C4-2B (cell line): ENCODE data around the gene CCR9.

Source experiments
- ZFX ChIP-seq: fragments of 450-650 bp; IDR thresholded peaks from 2 replicates; pipeline ENCODE4 v1.6.1; 2017
- TF ChIP-seq, protein P1 (sequence below): fragments of 450-650 bp; conservative IDR thresholded peaks from 2 replicates; pipeline ENCODE4 v1.5.1; 2017; ENCODE audit warnings: mild to moderate bottlenecking

DNA sequence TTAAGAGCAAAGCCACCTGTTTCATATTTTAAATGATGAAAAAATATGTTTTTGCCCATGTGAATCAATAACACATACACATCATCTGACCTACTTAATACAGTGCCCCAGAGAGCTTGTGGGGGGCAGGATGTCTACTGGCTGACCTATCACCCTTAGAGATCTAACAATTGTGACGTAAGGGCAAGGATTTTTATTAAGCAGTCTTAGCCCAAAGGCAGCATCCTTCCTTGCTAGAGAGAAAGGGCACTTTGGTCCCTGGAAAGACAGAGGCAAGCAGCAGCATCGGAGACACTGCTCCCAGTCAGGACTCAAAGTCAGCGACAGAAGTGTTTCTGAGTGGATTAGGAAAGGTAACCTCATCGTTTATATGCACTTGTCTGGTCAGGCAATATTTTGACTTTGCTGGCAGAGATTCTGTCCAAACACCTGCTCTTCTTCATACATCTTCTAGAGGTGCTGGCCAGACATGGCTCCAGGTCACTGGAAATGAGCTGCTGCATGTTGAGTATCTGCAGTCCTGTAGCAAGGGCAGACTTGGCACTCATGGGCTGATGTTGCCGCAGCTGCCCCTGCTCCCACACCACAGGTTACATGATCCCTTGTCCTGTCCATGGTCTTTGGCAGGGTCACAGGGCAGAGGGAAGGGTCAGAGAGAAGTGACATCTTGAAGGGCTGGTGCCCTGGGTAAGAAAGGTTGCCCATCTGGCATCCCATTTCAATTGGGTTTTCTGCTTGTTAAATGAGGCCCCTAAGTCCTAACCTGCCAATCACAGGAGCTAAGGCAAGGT is 58.7 kb downstream of the CCR9 start:
- TF ChIP-seq, protein P1, sequence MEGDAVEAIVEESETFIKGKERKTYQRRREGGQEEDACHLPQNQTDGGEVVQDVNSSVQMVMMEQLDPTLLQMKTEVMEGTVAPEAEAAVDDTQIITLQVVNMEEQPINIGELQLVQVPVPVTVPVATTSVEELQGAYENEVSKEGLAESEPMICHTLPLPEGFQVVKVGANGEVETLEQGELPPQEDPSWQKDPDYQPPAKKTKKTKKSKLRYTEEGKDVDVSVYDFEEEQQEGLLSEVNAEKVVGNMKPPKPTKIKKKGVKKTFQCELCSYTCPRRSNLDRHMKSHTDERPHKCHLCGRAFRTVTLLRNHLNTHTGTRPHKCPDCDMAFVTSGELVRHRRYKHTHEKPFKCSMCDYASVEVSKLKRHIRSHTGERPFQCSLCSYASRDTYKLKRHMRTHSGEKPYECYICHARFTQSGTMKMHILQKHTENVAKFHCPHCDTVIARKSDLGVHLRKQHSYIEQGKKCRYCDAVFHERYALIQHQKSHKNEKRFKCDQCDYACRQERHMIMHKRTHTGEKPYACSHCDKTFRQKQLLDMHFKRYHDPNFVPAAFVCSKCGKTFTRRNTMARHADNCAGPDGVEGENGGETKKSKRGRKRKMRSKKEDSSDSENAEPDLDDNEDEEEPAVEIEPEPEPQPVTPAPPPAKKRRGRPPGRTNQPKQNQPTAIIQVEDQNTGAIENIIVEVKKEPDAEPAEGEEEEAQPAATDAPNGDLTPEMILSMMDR, result no peak
- no peak for TF ChIP-seq ZFX
